H1 (cell line): Measurements from ENCODE around the gene DUSP1. TPM values are rescaled to one million over a fixed set of nuclear protein-coding genes. Genes with fewer than 3 reads are reported as not detected.

Source experiments
- CTCF ChIA-PET: fragments of 300-600 bp; sonication (Branson Sonifier 250); formaldehyde crosslinking; loops from one replicate; lab custom pipeline; 2021; ENCODE audit not compliant: partially characterized antibody; lab: Charles Lee
- POLR2A ChIA-PET: fragments of 300-600 bp; sonication (Branson Sonifier 250); formaldehyde crosslinking; loops from one replicate; lab custom pipeline; 2021; ENCODE audit warnings: inconsistent platforms; ENCODE audit not compliant: partially characterized antibody; lab: Charles Lee
- DNase-seq, 2 experiments: peaks; one replicate each; pipeline versions ENCODE4 v3.0.0 to v3.0.0-alpha.2; 2010 to 2022; ENCODE audit warnings: low spot score in 2 of 2, low read depth in 1 of 2, mixed read lengths in 1 of 2
- FAIRE-seq: peaks from 2 replicates; lab custom pipeline; 2011; peaks lifted over from hg19 to GRCh38; lab: Jason Lieb, UNC
- H2AFZ ChIP-seq: 2 replicates; pipeline ENCODE4 v1.8.1; 2012; ENCODE audit warnings: low read length, inconsistent platforms
- H2AK5ac ChIP-seq: 2 replicates; pipeline ENCODE4 v1.6.1; 2013; ENCODE audit warnings: low read depth, low read length
- H2BK120ac ChIP-seq: replicated peaks from 2 replicates; pipeline ENCODE3; 2013; ENCODE audit warnings: low read depth, low read length, inconsistent platforms
- H2BK12ac ChIP-seq: 2 replicates; pipeline ENCODE4 v1.6.1; 2013; ENCODE audit warnings: low read depth, low read length
- H2BK15ac ChIP-seq: 2 replicates; pipeline ENCODE4 v1.6.1; 2013; ENCODE audit warnings: low read length
- H2BK20ac ChIP-seq: 2 replicates; pipeline ENCODE4 v1.6.1; 2013; ENCODE audit warnings: low read length
- H2BK5ac ChIP-seq: 2 replicates; pipeline ENCODE4 v1.6.1; 2013; ENCODE audit warnings: low read depth, low read length
- H3K14ac ChIP-seq: 2 replicates; pipeline ENCODE4 v1.6.1; 2013; ENCODE audit warnings: inconsistent platforms; ENCODE audit not compliant: insufficient read length
- H3K18ac ChIP-seq: 2 replicates; pipeline ENCODE4 v1.6.1; 2013; ENCODE audit warnings: low read length; ENCODE audit errors: extremely low read depth
- H3K23ac ChIP-seq: 2 replicates; pipeline ENCODE4 v1.6.1; 2013; ENCODE audit warnings: inconsistent platforms; ENCODE audit not compliant: insufficient read length
- H3K23me2 ChIP-seq: 2 replicates; pipeline ENCODE4 v1.6.1; 2013; ENCODE audit warnings: low read depth, low read length
- H3K27ac ChIP-seq: 2 replicates; pipeline ENCODE4 v1.6.1; 2011; ENCODE audit warnings: low read depth, low read length, inconsistent platforms
- H3K27me3 ChIP-seq, 4 experiments: replicated peaks in 1 of 4; 1 replicate in 1 of 4; 2 replicates in 3 of 4; pipeline versions ENCODE4 v1.6.1 to v1.8.1; 2011 to 2013; ENCODE audit warnings: low read length in 3 of 4, mild to moderate bottlenecking in 3 of 4, inconsistent platforms in 2 of 4, mixed read lengths in 2 of 4, moderate library complexity in 1 of 4; ENCODE audit not compliant: control insufficient read depth in 3 of 4, insufficient read depth in 3 of 4; ENCODE audit errors: extremely low read depth in 1 of 4
- H3K36me3 ChIP-seq, 4 experiments: 2 replicates each; pipeline versions ENCODE4 v1.6.1 to v1.8.1; 2011 to 2013; ENCODE audit warnings: mild to moderate bottlenecking in 4 of 4, low read length in 3 of 4, moderate library complexity in 2 of 4, control low read depth in 1 of 4, inconsistent platforms in 1 of 4; ENCODE audit not compliant: insufficient read depth in 4 of 4, control insufficient read depth in 2 of 4
- H3K4ac ChIP-seq: replicated peaks from 2 replicates; pipeline ENCODE3; 2013; ENCODE audit warnings: low read length, low read depth, mixed read lengths, inconsistent platforms; ENCODE audit not compliant: insufficient read length
- H3K4me1 ChIP-seq, 4 experiments: replicated peaks in 1 of 4; 1 replicate in 1 of 4; 2 replicates in 3 of 4; pipeline versions ENCODE4 v1.6.1 to v1.8.1; 2011 to 2013; ENCODE audit warnings: low read length in 3 of 4, inconsistent platforms in 2 of 4, mixed read lengths in 1 of 4; ENCODE audit not compliant: insufficient read depth in 4 of 4, control insufficient read depth in 3 of 4
- H3K4me2 ChIP-seq, 2 experiments: 2 replicates each; pipeline versions ENCODE4 v1.6.1 to v1.8.1; 2011 to 2013; ENCODE audit warnings: low read depth in 2 of 2, low read length in 2 of 2, control low read depth in 1 of 2, inconsistent platforms in 1 of 2, mild to moderate bottlenecking in 1 of 2; ENCODE audit not compliant: insufficient read depth in 1 of 2
- H3K4me3 ChIP-seq, 4 experiments: fragments of 200-600, 300-600 bp in 1 of 4; sonication (generic), shearing (Covaris generic), sonication (Bioruptor Twin) in 1 of 4; 2 replicates each; pipeline versions ENCODE4 v1.5.1 to v1.8.1; 2011 to 2016; ENCODE audit warnings: low read length in 4 of 4, low read depth in 3 of 4, control low read depth in 2 of 4, inconsistent platforms in 2 of 4, mild to moderate bottlenecking in 2 of 4, mixed read lengths in 1 of 4, moderate library complexity in 1 of 4; ENCODE audit not compliant: insufficient read depth in 2 of 4; ENCODE audit errors: extremely low read depth in 1 of 4
- H3K56ac ChIP-seq: replicated peaks from 2 replicates; pipeline ENCODE3; 2013; ENCODE audit warnings: low read depth, mild to moderate bottlenecking, mixed read lengths, low read length, inconsistent platforms; ENCODE audit not compliant: insufficient read length
- H3K79me1 ChIP-seq: 2 replicates; pipeline ENCODE4 v1.6.1; 2013; ENCODE audit warnings: low read depth, low read length, control low read depth
- H3K79me2 ChIP-seq, 2 experiments: 2 replicates each; pipeline versions ENCODE4 v1.6.1 to v1.8.1; 2012 to 2013; ENCODE audit warnings: low read length in 2 of 2, mild to moderate bottlenecking in 2 of 2, inconsistent platforms in 1 of 2; ENCODE audit not compliant: insufficient read depth in 2 of 2, control insufficient read depth in 1 of 2
- H3K9ac ChIP-seq, 4 experiments: replicated peaks in 1 of 4; 1 replicate in 1 of 4; 2 replicates in 3 of 4; pipeline versions ENCODE4 v1.6.1 to v1.8.1; 2011 to 2013; ENCODE audit warnings: low read depth in 3 of 4, low read length in 3 of 4, control low read depth in 2 of 4, mild to moderate bottlenecking in 2 of 4, moderate library complexity in 2 of 4, inconsistent platforms in 1 of 4; ENCODE audit errors: extremely low read depth in 1 of 4
- H3K9me3 ChIP-seq, 2 experiments: 2 replicates each; pipeline versions ENCODE4 v1.6.1 to v1.8.1; 2012 to 2013; ENCODE audit warnings: mild to moderate bottlenecking in 2 of 2, moderate library complexity in 2 of 2, control low read depth in 1 of 2, inconsistent platforms in 1 of 2, low read depth in 1 of 2, low read length in 1 of 2, mixed read lengths in 1 of 2; ENCODE audit not compliant: insufficient read depth in 2 of 2
- H4K20me1 ChIP-seq, 2 experiments: replicated peaks in 1 of 2; 2 replicates each; pipeline versions ENCODE3 to v1.8.1; 2011 to 2013; ENCODE audit warnings: inconsistent platforms in 2 of 2, low read length in 2 of 2, mild to moderate bottlenecking in 1 of 2; ENCODE audit not compliant: insufficient read depth in 2 of 2, control insufficient read depth in 1 of 2
- H4K5ac ChIP-seq: 2 replicates; pipeline ENCODE4 v1.6.1; 2013; ENCODE audit warnings: low read length, low read depth, mixed read lengths, inconsistent platforms; ENCODE audit not compliant: insufficient read length
- H4K8ac ChIP-seq: 2 replicates; pipeline ENCODE4 v1.8.0; 2013; ENCODE audit warnings: mild to moderate bottlenecking, moderate library complexity, low read length, inconsistent platforms; ENCODE audit not compliant: insufficient read depth; ENCODE audit errors: extremely low read depth
- H4K91ac ChIP-seq: replicated peaks from 2 replicates; pipeline ENCODE3; 2013; ENCODE audit warnings: low read length, mixed read lengths, inconsistent platforms; ENCODE audit not compliant: insufficient read length
- CHD1 ChIP-seq: IDR thresholded peaks from 2 replicates; pipeline ENCODE4 v1.6.1; 2012; ENCODE audit warnings: low read depth, low read length, improper control_type of control experiment
- CTBP2 ChIP-seq: IDR thresholded peaks from 2 replicates; pipeline ENCODE4 v1.7.0; 2011; ENCODE audit warnings: borderline replicate concordance, mild to moderate bottlenecking, moderate library complexity, mixed read lengths, low read length; ENCODE audit not compliant: insufficient read depth, insufficient read length
- HDAC2 ChIP-seq, 2 experiments: fragments of 300-600 bp in 1 of 2; sonication (generic) in 1 of 2; IDR thresholded peaks; 2 replicates each; pipeline ENCODE4 v1.6.1; 2011 to 2012; ENCODE audit warnings: low read depth in 2 of 2, low read length in 2 of 2, mild to moderate bottlenecking in 2 of 2, moderate library complexity in 2 of 2, borderline replicate concordance in 1 of 2, inconsistent platforms in 1 of 2
- RBBP5 ChIP-seq: IDR thresholded peaks from 2 replicates; pipeline ENCODE4 v1.7.1; 2012; ENCODE audit warnings: low read depth, mild to moderate bottlenecking, inconsistent platforms, low read length, moderate library complexity, borderline replicate concordance
- WGBS, 2 experiments: shearing (Covaris generic) in 1 of 2; methylation state at CpG; one replicate each; pipeline versions ENCODE4 v1.1.6 to v1.1.7; 2013 to 2015; ENCODE audit warnings: low lambda C conversion rate in 2 of 2, mixed read lengths in 2 of 2, inconsistent platforms in 1 of 2, low coverage in 1 of 2, missing lambda C conversion rate in 1 of 2; ENCODE audit not compliant: insufficient replicate concordance in 2 of 2, insufficient coverage in 1 of 2, insufficient read length in 1 of 2; ENCODE audit errors: extremely low coverage in 1 of 2, missing lambda C conversion rate in 1 of 2; 5-methylcytosine and 5-hydroxymethylcytosine counted together
- polyA plus RNA-seq, 7 experiments: library from polyadenylated mRNA; depleted of rRNA in 3 of 7; stranded (reverse) in 5 of 7; unstranded in 2 of 7; fragments of >200 nt in 5 of 7; fragments of 200-250 nt in 2 of 7; gene quantifications; 1 replicate in 5 of 7; 2 replicates in 1 of 7; 4 replicates in 1 of 7; pipeline versions ENCODE4 v1.2.1 to v1.2.3, GENCODE V29; 2011 to 2013; ENCODE audit warnings: missing spikeins in 2 of 7, mixed read lengths in 2 of 7
- total RNA-seq: library from RNA; stranded (reverse); fragmentation: NEBNext Ultra II Directional; extraction: Animal tissue kit (Norgen Biotek cat#: 25700); gene quantifications from 2 replicates; pipeline ENCODE4 v1.2.1, GENCODE V29; 2021

The DUSP1 gene
- total and polyA plus RNA-seq, 2 of the 8 experiments (the other 6 are each of a cell fraction or from before 2014, with no cell fraction given) = 6.5 to 11.7 TPM

DNA sequence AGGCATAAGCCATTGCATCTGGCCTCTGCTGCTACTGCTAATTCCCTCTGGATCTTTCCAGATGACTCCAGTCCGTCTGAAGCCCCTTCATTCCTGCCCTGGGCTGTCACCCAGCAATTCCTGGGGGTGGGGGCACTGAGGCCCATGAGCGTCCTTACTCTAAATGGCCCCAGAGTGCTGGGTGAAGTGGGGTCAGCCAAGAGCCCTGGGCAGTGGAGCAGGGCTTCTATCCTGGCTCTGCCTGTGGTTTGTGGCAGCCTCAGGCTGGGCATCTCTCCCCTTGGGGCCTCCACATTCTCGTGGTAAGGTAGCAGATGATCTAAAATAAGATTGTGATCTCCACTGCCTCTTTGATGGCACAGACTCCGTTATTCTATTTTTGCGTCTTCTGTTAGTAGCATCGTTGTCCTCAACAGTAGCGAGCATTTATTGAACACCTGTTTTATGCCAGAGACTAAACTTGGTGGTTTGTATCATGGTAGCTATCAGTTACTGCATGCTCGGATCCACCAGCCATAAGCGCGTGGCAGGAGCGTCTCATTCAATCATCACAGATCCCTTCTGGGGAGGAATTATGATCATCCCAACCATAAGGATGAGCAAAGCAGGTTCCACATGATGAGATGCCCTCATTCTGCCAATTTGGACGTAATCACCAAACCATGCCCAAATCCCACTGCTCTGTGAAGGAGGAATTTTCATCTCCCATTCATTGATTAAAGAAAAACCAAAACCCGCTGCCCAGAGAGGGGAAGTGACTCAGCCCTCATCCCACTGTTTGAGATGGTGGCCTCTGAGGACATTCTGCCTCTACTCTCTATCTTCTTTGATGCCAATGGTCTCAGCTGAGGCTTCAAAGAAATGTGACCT lies 21.9 kb upstream of the DUSP1 start:
- Histone ChIP-seq H2AK5ac (no peak overlapping the region), H2BK120ac (no peak overlapping the region), H3K4me3 (no peak overlapping the region), H3K4me2 (no peak overlapping the region), H3K14ac (no peak overlapping the region), H3K18ac (no peak overlapping the region), H4K8ac (no peak overlapping the region), H2BK20ac (no peak overlapping the region), H3K56ac (no peak overlapping the region), H4K5ac (no peak overlapping the region), H3K36me3 (no peaks in the 10 kb centered on the region), H3K4ac (no peak overlapping the region), H4K91ac (no peak overlapping the region), H3K79me2 (no peaks in the 10 kb centered on the region), H2BK5ac (no peak overlapping the region), H3K79me1 (no peaks in the 10 kb centered on the region), H3K23ac (no peak overlapping the region), H3K27me3 (no peaks in the 10 kb centered on the region; a peak in 1 of 7 replicates), H2BK12ac (no peak overlapping the region), H3K27ac (no peak overlapping the region), H2BK15ac (no peak overlapping the region), H3K23me2 (no peaks in the 10 kb centered on the region), H3K4me1 (peaks cover 0 to 3% (median 0%) of the 10 kb centered on the region in 4 experiments; a peak in 4 of 7 replicates), H3K9ac (no peak overlapping the region), H4K20me1 (no peaks in the 10 kb centered on the region), H2AFZ (no peak overlapping the region), H3K9me3 (no peaks in the 10 kb centered on the region)
- WGBS, 2 experiments = 91% methylated on average over 13 of the region's 13 CpGs; no CpG with 5 or more reads in 1 of the 2 experiments
- ChIA-PET POLR2A (interaction anchor here (0.6 to 1.5 kb wide), 4 partner anchors 23 to 165 kb away, joined by 3 to 5 read pairs (median 4); no protein-coding TSS in a partner anchor), CTCF (interaction anchor here (0.6 to 1.1 kb wide), 5 partner anchors 19 to 202 kb away, joined by 3 to 4 read pairs (median 3); no protein-coding TSS in a partner anchor)
- DNase-seq (no peak), FAIRE-seq (no peak)
- TF ChIP-seq HDAC2 (IDR thresholded peaks at IDR 0.05; ENCODE audit: borderline replicate concordance in 1 of 2, low read depth in 2 of 2, low read length in 2 of 2) (no peak), CTBP2 (no peak), CHD1 (no peak), RBBP5 (no peak)
